Measurements from ENCODE around the gene TMEM95.

DNA sequence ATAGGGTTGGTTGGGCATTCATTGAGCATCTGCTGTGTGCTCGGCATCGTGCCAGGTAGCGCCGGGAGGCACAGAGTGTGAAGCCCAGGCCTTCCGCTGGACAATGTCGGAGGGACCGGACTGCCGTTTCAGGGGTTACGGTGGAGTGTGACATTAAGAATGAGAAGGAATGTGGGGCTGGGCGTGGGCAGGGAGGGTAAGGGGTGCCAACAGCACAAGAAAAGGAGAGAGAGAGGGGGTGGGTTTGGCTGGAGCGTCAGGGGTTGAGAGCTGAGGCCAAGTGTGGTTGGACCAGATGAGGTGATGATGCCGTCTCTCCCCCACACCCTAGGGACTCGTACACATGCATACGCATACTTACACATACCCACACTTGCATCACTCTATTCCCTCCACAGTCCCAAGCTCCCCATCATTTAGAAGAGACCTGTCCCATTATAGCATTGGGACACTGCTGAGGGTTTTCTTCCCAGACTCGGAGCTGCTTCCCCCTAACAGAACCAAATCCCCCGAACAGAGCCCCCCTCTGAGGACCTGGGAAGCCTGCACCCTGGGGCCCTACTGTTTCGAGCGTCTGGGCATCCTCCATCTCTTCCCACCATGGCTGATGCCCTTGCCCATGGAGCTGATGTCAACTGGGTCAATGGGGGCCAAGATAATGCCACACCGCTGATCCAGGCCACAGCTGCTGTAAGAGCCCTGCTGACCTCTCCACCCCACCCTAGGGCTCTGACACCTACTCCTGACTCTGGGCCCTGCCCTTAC, 6.3 kb upstream of the TMEM95 start:
- TF ChIP-seq, protein P1, sequence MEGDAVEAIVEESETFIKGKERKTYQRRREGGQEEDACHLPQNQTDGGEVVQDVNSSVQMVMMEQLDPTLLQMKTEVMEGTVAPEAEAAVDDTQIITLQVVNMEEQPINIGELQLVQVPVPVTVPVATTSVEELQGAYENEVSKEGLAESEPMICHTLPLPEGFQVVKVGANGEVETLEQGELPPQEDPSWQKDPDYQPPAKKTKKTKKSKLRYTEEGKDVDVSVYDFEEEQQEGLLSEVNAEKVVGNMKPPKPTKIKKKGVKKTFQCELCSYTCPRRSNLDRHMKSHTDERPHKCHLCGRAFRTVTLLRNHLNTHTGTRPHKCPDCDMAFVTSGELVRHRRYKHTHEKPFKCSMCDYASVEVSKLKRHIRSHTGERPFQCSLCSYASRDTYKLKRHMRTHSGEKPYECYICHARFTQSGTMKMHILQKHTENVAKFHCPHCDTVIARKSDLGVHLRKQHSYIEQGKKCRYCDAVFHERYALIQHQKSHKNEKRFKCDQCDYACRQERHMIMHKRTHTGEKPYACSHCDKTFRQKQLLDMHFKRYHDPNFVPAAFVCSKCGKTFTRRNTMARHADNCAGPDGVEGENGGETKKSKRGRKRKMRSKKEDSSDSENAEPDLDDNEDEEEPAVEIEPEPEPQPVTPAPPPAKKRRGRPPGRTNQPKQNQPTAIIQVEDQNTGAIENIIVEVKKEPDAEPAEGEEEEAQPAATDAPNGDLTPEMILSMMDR (IDR thresholded peaks at IDR 0.05; ENCODE audit: poor library complexity, severe bottlenecking) = no peak
- no peak for TF ChIP-seq RAD21 (conservative IDR thresholded peaks at IDR 0.05)
- TF ChIP-seq TAF1 (IDR thresholded peaks at IDR 0.05; ENCODE audit: low read depth) = no peak
- no peak for TF ChIP-seq EZH2 (IDR thresholded peaks at IDR 0.05; ENCODE audit: borderline replicate concordance, insufficient read depth, low read length, poor library complexity, severe bottlenecking)
- TF ChIP-seq SMC3 (conservative IDR thresholded peaks at IDR 0.05; ENCODE audit: poor library complexity) = no peak
- no peak for TF ChIP-seq MXI1 (conservative IDR thresholded peaks at IDR 0.05; ENCODE audit: poor library complexity, severe bottlenecking)
- TF ChIP-seq, protein P2, sequence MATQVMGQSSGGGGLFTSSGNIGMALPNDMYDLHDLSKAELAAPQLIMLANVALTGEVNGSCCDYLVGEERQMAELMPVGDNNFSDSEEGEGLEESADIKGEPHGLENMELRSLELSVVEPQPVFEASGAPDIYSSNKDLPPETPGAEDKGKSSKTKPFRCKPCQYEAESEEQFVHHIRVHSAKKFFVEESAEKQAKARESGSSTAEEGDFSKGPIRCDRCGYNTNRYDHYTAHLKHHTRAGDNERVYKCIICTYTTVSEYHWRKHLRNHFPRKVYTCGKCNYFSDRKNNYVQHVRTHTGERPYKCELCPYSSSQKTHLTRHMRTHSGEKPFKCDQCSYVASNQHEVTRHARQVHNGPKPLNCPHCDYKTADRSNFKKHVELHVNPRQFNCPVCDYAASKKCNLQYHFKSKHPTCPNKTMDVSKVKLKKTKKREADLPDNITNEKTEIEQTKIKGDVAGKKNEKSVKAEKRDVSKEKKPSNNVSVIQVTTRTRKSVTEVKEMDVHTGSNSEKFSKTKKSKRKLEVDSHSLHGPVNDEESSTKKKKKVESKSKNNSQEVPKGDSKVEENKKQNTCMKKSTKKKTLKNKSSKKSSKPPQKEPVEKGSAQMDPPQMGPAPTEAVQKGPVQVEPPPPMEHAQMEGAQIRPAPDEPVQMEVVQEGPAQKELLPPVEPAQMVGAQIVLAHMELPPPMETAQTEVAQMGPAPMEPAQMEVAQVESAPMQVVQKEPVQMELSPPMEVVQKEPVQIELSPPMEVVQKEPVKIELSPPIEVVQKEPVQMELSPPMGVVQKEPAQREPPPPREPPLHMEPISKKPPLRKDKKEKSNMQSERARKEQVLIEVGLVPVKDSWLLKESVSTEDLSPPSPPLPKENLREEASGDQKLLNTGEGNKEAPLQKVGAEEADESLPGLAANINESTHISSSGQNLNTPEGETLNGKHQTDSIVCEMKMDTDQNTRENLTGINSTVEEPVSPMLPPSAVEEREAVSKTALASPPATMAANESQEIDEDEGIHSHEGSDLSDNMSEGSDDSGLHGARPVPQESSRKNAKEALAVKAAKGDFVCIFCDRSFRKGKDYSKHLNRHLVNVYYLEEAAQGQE (IDR thresholded peaks at IDR 0.05; ENCODE audit: borderline replicate concordance) = no peak
- TF ChIP-seq POLR2AphosphoS5 (IDR thresholded peaks at IDR 0.05) = no peak
- no peak for TF ChIP-seq EP300 (conservative IDR thresholded peaks at IDR 0.05; ENCODE audit: poor library complexity, severe bottlenecking)

Measured in neural cell (in vitro differentiated cells).